Mesothelial cell of epicardium (in vitro differentiated cells): ENCODE data around the gene CAMK4. TPM values are rescaled to one million over a fixed set of nuclear protein-coding genes. Genes with fewer than 3 reads are reported as not detected.

Experiments
- DNase-seq, 2 experiments: peaks; one replicate each; pipeline ENCODE4 v3.0.0; 2021; ENCODE audit warnings: low spot score in 2 of 2; ENCODE audit not compliant: unreplicated experiment in 2 of 2
- H3K27ac Mint-ChIP-seq: 2 replicates; pipeline ENCODE4 v1.8.0; 2021; ENCODE audit warnings: mixed read lengths
- H3K27me3 Mint-ChIP-seq: 2 replicates; pipeline ENCODE4 v1.8.0; 2021; ENCODE audit warnings: low read depth, mixed read lengths
- H3K36me3 Mint-ChIP-seq: 2 replicates; pipeline ENCODE4 v1.8.0; 2021; ENCODE audit warnings: mixed read lengths
- H3K4me1 Mint-ChIP-seq: 2 replicates; pipeline ENCODE4 v1.8.0; 2021; ENCODE audit warnings: mixed read lengths
- H3K4me3 Mint-ChIP-seq: 2 replicates; pipeline ENCODE4 v1.8.0; 2021; ENCODE audit warnings: mild to moderate bottlenecking, moderate library complexity, mixed read lengths
- H3K9me3 Mint-ChIP-seq: 2 replicates; pipeline ENCODE4 v1.8.0; 2021; ENCODE audit warnings: mixed read lengths
- total RNA-seq: library from RNA; stranded (reverse); gene quantifications from 3 replicates; pipeline ENCODE4 v1.2.1, GENCODE V29; 2021
- TF ChIP-seq, protein P1 (sequence below): fragments of 200-600 bp; sonication (generic); IDR thresholded peaks from one replicate; pipeline ENCODE4 v1.5.0; 2021; ENCODE audit warnings: antibody characterized with exemption; ENCODE audit not compliant: unreplicated experiment

The CAMK4 gene
- total RNA-seq, 1 donor from 2014 or later, result 13.3 TPM

DNA sequence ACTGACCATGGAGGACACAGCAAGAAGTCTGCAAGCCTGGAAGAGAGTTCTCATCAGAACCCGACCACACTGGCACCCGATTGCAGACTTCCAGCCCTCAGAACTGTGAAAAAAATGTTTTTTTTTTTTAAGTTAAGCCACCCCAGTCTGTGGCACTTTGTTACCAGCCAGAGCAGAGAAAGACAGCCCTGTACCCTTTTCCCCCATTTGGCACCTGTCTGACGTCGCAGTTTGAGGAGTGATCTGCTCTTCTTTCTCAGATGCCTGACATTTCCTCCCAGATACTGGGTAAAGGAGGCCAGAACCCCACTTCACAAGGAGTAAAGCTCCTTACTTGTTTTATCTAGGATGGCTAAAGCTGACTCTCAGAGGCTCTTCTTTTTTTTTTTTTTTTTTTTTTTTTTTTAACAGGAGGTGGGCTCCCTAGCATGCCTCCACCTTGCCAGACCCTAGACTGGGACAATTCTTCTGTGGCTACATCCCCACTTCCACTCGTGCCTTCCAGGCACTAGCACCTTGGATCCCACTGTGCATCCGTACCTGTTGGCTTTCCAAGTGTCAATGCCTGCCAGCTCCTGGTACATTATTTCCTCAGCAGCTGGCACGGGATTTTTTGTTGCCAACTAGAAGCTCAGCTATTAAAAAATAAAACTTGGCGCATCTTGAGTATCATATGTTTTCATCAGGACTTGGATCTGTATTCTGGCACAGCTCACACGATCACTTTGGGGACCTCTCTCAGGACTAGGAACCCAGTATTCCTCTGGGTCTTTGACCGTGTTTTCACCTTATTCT, 14.4 kb downstream of the CAMK4 start:
- DNase-seq, result no peak
- TF ChIP-seq, protein P1, sequence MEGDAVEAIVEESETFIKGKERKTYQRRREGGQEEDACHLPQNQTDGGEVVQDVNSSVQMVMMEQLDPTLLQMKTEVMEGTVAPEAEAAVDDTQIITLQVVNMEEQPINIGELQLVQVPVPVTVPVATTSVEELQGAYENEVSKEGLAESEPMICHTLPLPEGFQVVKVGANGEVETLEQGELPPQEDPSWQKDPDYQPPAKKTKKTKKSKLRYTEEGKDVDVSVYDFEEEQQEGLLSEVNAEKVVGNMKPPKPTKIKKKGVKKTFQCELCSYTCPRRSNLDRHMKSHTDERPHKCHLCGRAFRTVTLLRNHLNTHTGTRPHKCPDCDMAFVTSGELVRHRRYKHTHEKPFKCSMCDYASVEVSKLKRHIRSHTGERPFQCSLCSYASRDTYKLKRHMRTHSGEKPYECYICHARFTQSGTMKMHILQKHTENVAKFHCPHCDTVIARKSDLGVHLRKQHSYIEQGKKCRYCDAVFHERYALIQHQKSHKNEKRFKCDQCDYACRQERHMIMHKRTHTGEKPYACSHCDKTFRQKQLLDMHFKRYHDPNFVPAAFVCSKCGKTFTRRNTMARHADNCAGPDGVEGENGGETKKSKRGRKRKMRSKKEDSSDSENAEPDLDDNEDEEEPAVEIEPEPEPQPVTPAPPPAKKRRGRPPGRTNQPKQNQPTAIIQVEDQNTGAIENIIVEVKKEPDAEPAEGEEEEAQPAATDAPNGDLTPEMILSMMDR, result no peak
- Mint-ChIP-seq H3K4me3 (no peak overlapping the region), H3K9me3 (no peaks in the 10 kb centered on the region), H3K27ac (no peak overlapping the region), H3K4me1 (peaks cover 11% of the 10 kb centered on the region), H3K27me3 (peaks cover 17% of the 10 kb centered on the region), H3K36me3 (no peaks in the 10 kb centered on the region)

DNA sequence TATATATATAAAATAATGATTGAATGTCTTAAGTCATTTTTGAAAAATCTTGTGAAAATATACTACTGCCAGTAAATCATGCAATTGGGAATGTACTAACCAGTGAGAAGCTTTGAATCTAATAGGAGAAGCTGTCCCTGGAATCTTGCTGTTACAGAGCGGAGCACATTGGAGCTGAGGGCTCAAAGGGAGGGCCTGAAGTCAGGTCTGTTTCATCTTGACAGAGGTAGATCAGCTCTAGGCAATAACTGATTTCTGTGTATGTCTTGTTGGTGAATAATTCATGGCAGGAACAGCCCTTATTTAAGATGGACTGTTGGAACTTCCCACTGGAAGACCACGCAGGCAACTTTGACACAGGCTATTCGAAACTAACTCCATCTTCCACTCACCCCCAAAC, 17.5 kb downstream of the CAMK4 start:
- Mint-ChIP-seq H3K4me3 (no peak overlapping the region), H3K27ac (no peak overlapping the region)

DNA sequence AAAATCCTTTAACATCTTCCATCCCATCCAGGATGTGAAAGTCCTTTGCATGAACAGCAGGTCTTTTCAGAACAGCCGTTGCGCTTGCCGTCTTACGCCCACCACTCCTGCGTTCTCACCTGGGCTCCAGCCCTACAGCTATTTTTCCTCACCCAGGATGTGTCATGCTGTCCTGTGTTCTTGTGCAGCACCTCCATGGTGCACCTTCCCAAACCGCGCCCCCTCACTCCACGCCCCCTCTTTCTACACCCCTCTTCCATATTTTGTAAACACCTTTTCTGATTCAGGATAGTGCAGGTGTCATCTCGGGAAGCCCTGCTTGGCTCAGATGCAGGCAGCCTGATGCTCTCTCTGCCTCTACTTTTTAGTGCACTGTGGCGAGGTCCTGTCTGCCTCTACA, 18.4 kb downstream of the CAMK4 start:
- no peak for DNase-seq
- Mint-ChIP-seq H3K27me3 (peaks cover 14% of the 10 kb centered on the region), H3K36me3 (no peaks in the 10 kb centered on the region), H3K4me3 (no peak overlapping the region), H3K9me3 (no peaks in the 10 kb centered on the region), H3K4me1 (peaks cover 6% of the 10 kb centered on the region), H3K27ac (no peak overlapping the region)
- TF ChIP-seq, protein P1, result no peak

More for the DNA sequence above, 17.5 kb downstream of the CAMK4 start:
- no peaks in the 10 kb centered on the region for H3K36me3 Mint-ChIP-seq
- TF ChIP-seq, protein P1, result no peak
- no peaks in the 10 kb centered on the region for H3K9me3 Mint-ChIP-seq
- peaks cover 14% of the 10 kb centered on the region for H3K27me3 Mint-ChIP-seq
- no peak for DNase-seq
- H3K4me1 Mint-ChIP-seq, result peaks cover 11% of the 10 kb centered on the region

DNA sequence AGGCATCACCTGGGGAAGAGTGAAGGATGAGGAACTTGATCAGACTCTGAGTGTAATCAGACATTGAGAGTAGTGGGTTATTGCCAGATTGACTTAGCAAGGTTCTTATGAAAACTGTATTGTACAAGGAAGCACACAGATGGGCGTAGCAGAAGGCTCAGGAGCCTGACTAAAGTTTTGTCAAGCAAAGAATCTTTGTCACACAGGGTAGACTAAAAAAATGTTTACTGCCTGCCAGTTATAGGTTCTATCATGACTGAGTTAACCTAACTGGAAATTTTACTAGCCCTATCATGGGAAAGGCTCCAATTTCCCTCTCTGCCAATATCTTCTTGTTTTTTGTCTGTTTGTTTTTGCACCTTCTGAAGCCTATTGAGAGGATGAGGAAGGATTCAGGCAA, 19.1 kb downstream of the CAMK4 start:
- TF ChIP-seq, protein P1, result no peak
- H3K4me3 Mint-ChIP-seq, result no peak overlapping the region
- no peak overlapping the region for H3K27ac Mint-ChIP-seq
- peaks cover 14% of the 10 kb centered on the region for H3K27me3 Mint-ChIP-seq
- H3K36me3 Mint-ChIP-seq, result no peaks in the 10 kb centered on the region
- H3K4me1 Mint-ChIP-seq, result peaks cover 4% of the 10 kb centered on the region
- no peak for DNase-seq
- H3K9me3 Mint-ChIP-seq, result no peaks in the 10 kb centered on the region

DNA sequence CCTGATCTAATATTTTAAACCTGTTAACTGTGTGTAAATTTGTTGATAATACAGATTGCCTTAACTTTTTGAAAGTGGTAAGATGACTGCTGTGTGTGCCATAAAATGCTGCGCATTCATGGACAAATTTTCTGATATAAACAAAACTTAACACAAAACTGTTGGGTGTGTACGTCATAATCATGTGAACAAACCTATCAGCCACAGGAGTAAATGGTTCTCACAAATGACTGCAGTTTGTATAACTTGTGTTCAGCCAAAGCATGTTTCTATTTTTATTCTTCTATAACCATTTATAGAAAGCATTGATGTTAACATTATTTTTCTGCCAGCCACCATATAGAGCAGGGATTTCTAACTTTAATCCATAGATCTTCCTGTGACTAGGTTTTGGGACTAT, 21.5 kb downstream of the CAMK4 start:
- peaks cover 16% of the 10 kb centered on the region for H3K27me3 Mint-ChIP-seq
- peaks cover 10% of the 10 kb centered on the region for H3K4me1 Mint-ChIP-seq
- H3K36me3 Mint-ChIP-seq, result no peaks in the 10 kb centered on the region
- TF ChIP-seq, protein P1, result no peak
- H3K9me3 Mint-ChIP-seq, result no peaks in the 10 kb centered on the region
- DNase-seq, result no peak
- H3K27ac Mint-ChIP-seq, result no peak overlapping the region
- H3K4me3 Mint-ChIP-seq, result no peak overlapping the region
